IMR-90 (cell line): ENCODE measurements around the gene LGALS9. TPM values are rescaled to one million over a fixed set of nuclear protein-coding genes. Genes with fewer than 3 reads are reported as not detected.
"Not testable (repeated sequence)": the region's sequence is repeated elsewhere in the genome, so short reads cannot be mapped to it uniquely, and the experiment has no call there.

Experiments
- ATAC-seq: fragments of 200-7000 bp; cut with Tn5 transposase; 2 replicates; pipeline ENCODE4 v1.9.1; 2020; ENCODE audit warnings: low read depth, mild to moderate bottlenecking, moderate library complexity
- BruUV-seq: library from RNA; stranded (reverse); fragments of 400-500 nt; replicated peaks from 2 replicates; lab custom pipeline; 2021; lab: Mats Ljungman, UMichigan
- CTCF ChIA-PET: fragments of 300-600 bp; formaldehyde crosslinking; extraction: SDS; loops from one replicate; lab custom pipeline; 2021; ENCODE audit warnings: antibody characterized with exemption; lab: Yijun Ruan, JAX
- POLR2A ChIA-PET: fragments of 300-600 bp; sonication (Branson Sonifier 250); formaldehyde crosslinking; loops from one replicate; lab custom pipeline; 2022; ENCODE audit warnings: antibody characterized with exemption; ENCODE audit not compliant: unreplicated experiment; lab: Charles Lee
- DNase-seq: peaks from one replicate; pipeline ENCODE4 v3.0.0; 2013
- H2AFZ ChIP-seq: replicated peaks from 2 replicates; pipeline ENCODE3; 2013; ENCODE audit warnings: low read length, mild to moderate bottlenecking; ENCODE audit not compliant: poor library complexity
- H2AK5ac ChIP-seq: 2 replicates; pipeline ENCODE4 v1.6.1; 2013; ENCODE audit warnings: low read depth, low read length, inconsistent platforms
- H2AK9ac ChIP-seq: replicated peaks from 2 replicates; pipeline ENCODE3; 2013; ENCODE audit warnings: mild to moderate bottlenecking, low read depth, low read length, moderate library complexity; ENCODE audit not compliant: poor library complexity
- H2BK120ac ChIP-seq: 2 replicates; pipeline ENCODE4 v1.6.1; 2013; ENCODE audit warnings: low read depth, low read length, inconsistent platforms
- H2BK15ac ChIP-seq: 3 replicates; pipeline ENCODE4 v1.6.1; 2013; ENCODE audit warnings: low read depth, low read length, inconsistent platforms
- H2BK20ac ChIP-seq: 2 replicates; pipeline ENCODE4 v1.6.1; 2013; ENCODE audit warnings: low read depth, mild to moderate bottlenecking, inconsistent platforms, low read length, moderate library complexity
- H2BK5ac ChIP-seq: 2 replicates; pipeline ENCODE4 v1.6.1; 2013; ENCODE audit warnings: mild to moderate bottlenecking, low read depth, low read length, inconsistent platforms; ENCODE audit not compliant: poor library complexity, severe bottlenecking
- H3K14ac ChIP-seq: replicated peaks from 2 replicates; pipeline ENCODE4 v1.6.1; 2013; ENCODE audit warnings: low read depth, low read length, inconsistent platforms
- H3K18ac ChIP-seq: 2 replicates; pipeline ENCODE4 v1.6.1; 2013; ENCODE audit warnings: low read depth, low read length, control low read depth
- H3K23ac ChIP-seq: 2 replicates; pipeline ENCODE4 v1.6.1; 2013; ENCODE audit warnings: low read depth, low read length, inconsistent platforms
- H3K27ac ChIP-seq: 2 replicates; pipeline ENCODE4 v1.5.1; 2013; ENCODE audit warnings: mild to moderate bottlenecking, control low read depth, low read length; ENCODE audit not compliant: insufficient read depth
- H3K27me3 ChIP-seq: 2 replicates; pipeline ENCODE4 v1.6.1; 2013; ENCODE audit warnings: low read length; ENCODE audit not compliant: control insufficient read depth, insufficient read depth
- H3K36me3 ChIP-seq: 2 replicates; pipeline ENCODE4 v1.6.1; 2013; ENCODE audit warnings: low read length, mixed read lengths; ENCODE audit not compliant: control insufficient read depth, insufficient read depth
- H3K4ac ChIP-seq: 2 replicates; pipeline ENCODE4 v1.6.1; 2013; ENCODE audit warnings: low read depth, low read length, inconsistent platforms
- H3K4me1 ChIP-seq: 2 replicates; pipeline ENCODE4 v1.6.1; 2013; ENCODE audit warnings: low read length, mixed read lengths; ENCODE audit not compliant: control insufficient read depth, insufficient read depth
- H3K4me2 ChIP-seq: 2 replicates; pipeline ENCODE4 v1.6.1; 2013; ENCODE audit warnings: low read depth, mild to moderate bottlenecking, control low read depth, low read length, moderate library complexity
- H3K4me3 ChIP-seq: 2 replicates; pipeline ENCODE4 v1.5.1; 2013; ENCODE audit warnings: low read depth, mild to moderate bottlenecking, control low read depth, low read length, moderate library complexity; ENCODE audit not compliant: insufficient read depth
- H3K56ac ChIP-seq: 2 replicates; pipeline ENCODE4 v1.6.1; 2013; ENCODE audit warnings: low read length, inconsistent platforms; ENCODE audit not compliant: insufficient read depth; ENCODE audit errors: extremely low read depth
- H3K79me1 ChIP-seq, 2 experiments: 2 replicates each; pipeline ENCODE4 v1.6.1; 2013; ENCODE audit warnings: low read length in 2 of 2, inconsistent platforms in 1 of 2, low read depth in 1 of 2
- H3K9ac ChIP-seq: 2 replicates; pipeline ENCODE4 v1.6.1; 2013; ENCODE audit warnings: low read depth, low read length, control low read depth
- H3K9me1 ChIP-seq: 2 replicates; pipeline ENCODE4 v1.6.1; 2013; ENCODE audit warnings: low read length, inconsistent platforms; ENCODE audit not compliant: insufficient read depth
- H3K9me3 ChIP-seq: 2 replicates; pipeline ENCODE4 v1.6.1; 2013; ENCODE audit warnings: low read length; ENCODE audit not compliant: control insufficient read depth, insufficient read depth
- H4K20me1 ChIP-seq: 2 replicates; pipeline ENCODE4 v1.6.1; 2013; ENCODE audit warnings: low read length, inconsistent platforms; ENCODE audit not compliant: insufficient read depth
- H4K5ac ChIP-seq: 2 replicates; pipeline ENCODE4 v1.6.1; 2013; ENCODE audit warnings: mild to moderate bottlenecking, low read depth, low read length, control low read depth
- H4K8ac ChIP-seq, 2 experiments: 2 replicates each; pipeline ENCODE4 v1.6.1; 2013; ENCODE audit warnings: low read depth in 2 of 2, low read length in 2 of 2, control low read depth in 1 of 2, inconsistent platforms in 1 of 2
- H4K91ac ChIP-seq: 2 replicates; pipeline ENCODE4 v1.6.1; 2013; ENCODE audit warnings: low read depth, low read length, inconsistent platforms; ENCODE audit not compliant: insufficient read depth
- CEBPB ChIP-seq: IDR thresholded peaks from 2 replicates; pipeline ENCODE4 v1.6.1; 2012; ENCODE audit warnings: low read depth, low read length, improper control_type of control experiment
- WGBS, 2 experiments: methylation state at CpG; one replicate each; pipeline versions ENCODE4 v1.1.5 to v1.1.7; 2013; ENCODE audit warnings: missing lambda C conversion rate in 2 of 2; ENCODE audit not compliant: insufficient read length in 1 of 2; ENCODE audit errors: extremely low coverage in 2 of 2; 5-methylcytosine and 5-hydroxymethylcytosine counted together
- dilution Hi-C: fragments of 300-500 bp; cut with HindIII; formaldehyde crosslinking; loops from one replicate; pipeline ENCODE4 v1.14.3; 2018; ENCODE audit warnings: low sequenced_read_pairs; ENCODE audit not compliant: unreplicated experiment
- in situ Hi-C: fragments of 300-500 bp; cut with MboI; formaldehyde crosslinking; loops from 3 replicates; pipeline ENCODE4 v1.14.3; 2019; ENCODE audit warnings: low sequenced_read_pairs, inconsistent platforms, mixed read lengths
- intact Hi-C: fragments of 100-400 bp; cut with micrococcal nuclease; formaldehyde crosslinking; loops from 2 replicates; pipeline ENCODE4 v1.10.0; 2022
- polyA plus RNA-seq, 3 experiments: library from polyadenylated mRNA; depleted of rRNA; stranded (reverse); fragments of >200 nt; gene quantifications; 2 replicates each; pipeline ENCODE4 v1.2.3, GENCODE V29; 2012; ENCODE audit warnings: low replicate concordance in 1 of 3
- total RNA-seq: library from RNA; depleted of rRNA; stranded (reverse); fragments of >200 nt; gene quantifications from 2 replicates; pipeline ENCODE4 v1.2.3, GENCODE V29; 2012

LGALS9 gene
- total and polyA plus RNA-seq, 2 of the 4 experiments (the other 2 are of a cell fraction), result 0.54 to 2.5 TPM

DNA sequence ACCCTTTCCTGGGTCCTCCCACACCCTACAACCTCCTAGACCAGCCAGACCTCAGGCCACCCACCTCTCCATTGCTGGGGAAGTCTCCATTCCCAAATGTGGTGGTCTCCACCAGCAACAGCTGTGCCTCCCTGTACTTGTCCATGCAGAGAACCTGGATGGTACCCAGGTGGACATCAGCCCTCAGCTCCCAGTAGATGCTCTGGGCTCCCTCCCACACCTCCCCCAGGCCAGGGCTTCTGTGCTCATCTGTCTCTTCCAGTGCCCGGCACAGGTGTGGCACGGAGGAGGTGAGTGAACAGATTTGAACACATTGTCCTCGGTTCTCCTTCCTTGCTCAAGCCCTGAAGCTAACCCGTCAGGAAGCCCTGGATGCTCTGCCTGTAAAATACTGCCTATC lies 34.6 kb downstream of the LGALS9 start:
- no peak overlapping the region for H2BK5ac ChIP-seq
- in situ Hi-C loops, result no loop called here
- no peak overlapping the region for H3K9ac ChIP-seq
- H3K4me3 ChIP-seq, result no peak overlapping the region
- H4K91ac ChIP-seq, result no peak overlapping the region
- no peak overlapping the region for H2BK15ac ChIP-seq
- no peaks in the 10 kb centered on the region for H3K36me3 ChIP-seq
- H2BK20ac ChIP-seq, result no peak overlapping the region
- no peak overlapping the region for H3K4ac ChIP-seq
- H4K8ac ChIP-seq, result no peak overlapping the region
- H3K56ac ChIP-seq, result no peak overlapping the region
- H3K4me2 ChIP-seq, result no peak overlapping the region
- no peak overlapping the region for H2AFZ ChIP-seq
- ATAC-seq (no peak), DNase-seq (no peak)
- no peak overlapping the region for H3K18ac ChIP-seq
- H3K23ac ChIP-seq, result no peak overlapping the region
- POLR2A ChIA-PET, result no interaction called here
- no peaks in the 10 kb centered on the region for H4K20me1 ChIP-seq
- H3K4me1 ChIP-seq, result no peaks in the 10 kb centered on the region
- peaks cover 11% of the 10 kb centered on the region for H3K27me3 ChIP-seq
- dilution Hi-C loops, result no loop called here
- no peaks in the 10 kb centered on the region for H3K9me3 ChIP-seq
- no peak overlapping the region for H3K14ac ChIP-seq
- H3K9me1 ChIP-seq, result no peaks in the 10 kb centered on the region; the same call in 1 of the 2 replicates
- H2AK5ac ChIP-seq, result no peak overlapping the region
- intact Hi-C loops, result no loop called here
- no peaks in the 10 kb centered on the region for H3K79me1 ChIP-seq
- CTCF ChIA-PET, result no interaction called here
- H4K5ac ChIP-seq, result no peak overlapping the region
- H2BK120ac ChIP-seq, result no peak overlapping the region
- H3K27ac ChIP-seq, result no peak overlapping the region
- 86% methylated on average over 2 of the region's 4 CpGs; no CpG with 5 or more reads in 1 of the 2 experiments for WGBS, 2 experiments
- H2AK9ac ChIP-seq, result no peak overlapping the region
- no TSS peak for BruUV-seq
- TF ChIP-seq CEBPB, result no peak

DNA sequence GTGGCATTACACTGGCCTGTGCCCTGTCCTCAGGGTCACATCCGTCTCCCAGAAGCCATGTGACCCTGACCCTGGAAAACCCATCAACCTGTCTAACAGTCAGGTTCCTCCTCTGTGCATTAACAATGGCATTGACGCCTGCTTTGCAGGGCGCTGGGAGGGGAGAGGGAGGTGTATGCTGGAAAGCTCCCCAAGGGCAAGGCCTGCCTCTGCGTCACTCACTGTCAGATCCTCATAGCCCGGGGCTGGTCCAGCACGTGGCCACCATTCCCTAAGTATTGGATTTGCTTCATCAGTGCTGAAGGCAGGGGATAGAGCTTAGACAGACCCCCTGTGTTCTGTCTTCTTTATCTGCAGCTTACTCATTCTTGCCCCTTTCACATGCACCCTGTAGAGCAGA lies 35.3 kb downstream of the LGALS9 start:
- not testable (repeated sequence) for ATAC-seq

More for the DNA sequence above, 35.3 kb downstream of the LGALS9 start:
- H3K23ac ChIP-seq, H3K56ac ChIP-seq, H4K91ac ChIP-seq, H2BK15ac ChIP-seq, H2BK120ac ChIP-seq, intact Hi-C loops, dilution Hi-C loops, H3K4me3 ChIP-seq, H4K20me1 ChIP-seq, DNase-seq, H2AK9ac ChIP-seq, H3K4ac ChIP-seq, H3K14ac ChIP-seq, H3K27me3 ChIP-seq, H3K18ac ChIP-seq, H4K5ac ChIP-seq, H3K27ac ChIP-seq, H3K79me1 ChIP-seq, POLR2A ChIA-PET, H3K4me1 ChIP-seq, BruUV-seq, CTCF ChIA-PET, H3K9me3 ChIP-seq, H2AK5ac ChIP-seq, in situ Hi-C loops, H3K4me2 ChIP-seq, H2AFZ ChIP-seq, H3K9ac ChIP-seq, H4K8ac ChIP-seq, H2BK5ac ChIP-seq, H2BK20ac ChIP-seq, H3K9me1 ChIP-seq, H3K36me3 ChIP-seq: not testable (repeated sequence)
- 56% methylated on average over 5 of the region's 6 CpGs; no CpG with 5 or more reads in 1 of the 2 experiments for WGBS, 2 experiments
